H9 (cell line): ENCODE data around the gene OSBP2. TPM values are rescaled to one million over a fixed set of nuclear protein-coding genes. Genes with fewer than 3 reads are reported as not detected.
A peak's percentile ranks its signal among the peaks of the same experiment; 100 is the strongest.

Source experiments
- DNase-seq: peaks from one replicate; pipeline ENCODE4 v3.0.0-alpha.2; 2017
- H2AFZ ChIP-seq: one replicate; pipeline ENCODE4 v1.6.1; 2013; ENCODE audit warnings: mild to moderate bottlenecking, low read length, control low read depth, moderate library complexity
- H2AK5ac ChIP-seq: 2 replicates; pipeline ENCODE4 v1.6.1; 2013; ENCODE audit warnings: low read length, control low read depth, mixed read lengths; ENCODE audit not compliant: insufficient read length
- H2BK120ac ChIP-seq: one replicate; pipeline ENCODE4 v1.6.1; 2013; ENCODE audit warnings: low read depth, mild to moderate bottlenecking, low read length, control low read depth, inconsistent platforms; ENCODE audit not compliant: poor library complexity, severe bottlenecking
- H2BK12ac ChIP-seq: 2 replicates; pipeline ENCODE4 v1.6.1; 2013; ENCODE audit warnings: low read length, control low read depth, mixed read lengths, low read depth; ENCODE audit not compliant: insufficient read length
- H2BK15ac ChIP-seq: 2 replicates; pipeline ENCODE4 v1.6.1; 2013; ENCODE audit warnings: low read depth, low read length, control low read depth
- H2BK20ac ChIP-seq: one replicate; pipeline ENCODE4 v1.6.1; 2013; ENCODE audit warnings: low read depth, mild to moderate bottlenecking, low read length, control low read depth, inconsistent platforms; ENCODE audit not compliant: poor library complexity, severe bottlenecking
- H2BK5ac ChIP-seq: 2 replicates; pipeline ENCODE4 v1.6.1; 2013; ENCODE audit warnings: low read length, control low read depth, mixed read lengths; ENCODE audit not compliant: insufficient read length
- H3K14ac ChIP-seq: 2 replicates; pipeline ENCODE4 v1.6.1; 2013; ENCODE audit warnings: low read length, control low read depth; ENCODE audit not compliant: insufficient read depth
- H3K18ac ChIP-seq: 2 replicates; pipeline ENCODE4 v1.6.1; 2013; ENCODE audit warnings: low read depth, mild to moderate bottlenecking, mixed read lengths, low read length, control low read depth; ENCODE audit not compliant: insufficient read length
- H3K23ac ChIP-seq: 2 replicates; pipeline ENCODE4 v1.6.1; 2013; ENCODE audit warnings: low read length, control low read depth, mixed read lengths, low read depth; ENCODE audit not compliant: insufficient read length
- H3K23me2 ChIP-seq: 2 replicates; pipeline ENCODE4 v1.6.1; 2013; ENCODE audit warnings: low read depth, mild to moderate bottlenecking, mixed read lengths, low read length, control low read depth; ENCODE audit not compliant: insufficient read length, poor library complexity, severe bottlenecking
- H3K27ac ChIP-seq: 2 replicates; pipeline ENCODE4 v1.5.1; 2013; ENCODE audit warnings: low read length, control low read depth, mixed read lengths, low read depth; ENCODE audit not compliant: insufficient read length
- H3K27me3 ChIP-seq: 2 replicates; pipeline ENCODE4 v1.6.1; 2013; ENCODE audit warnings: low read length, control low read depth, inconsistent platforms; ENCODE audit not compliant: insufficient read depth
- H3K4ac ChIP-seq: 2 replicates; pipeline ENCODE4 v1.6.1; 2013; ENCODE audit warnings: low read depth, mild to moderate bottlenecking, control low read depth, inconsistent platforms, low read length, moderate library complexity
- H3K4me1 ChIP-seq: 2 replicates; pipeline ENCODE4 v1.6.1; 2013; ENCODE audit warnings: low read length, control low read depth, inconsistent platforms; ENCODE audit not compliant: insufficient read depth
- H3K4me2 ChIP-seq: 2 replicates; pipeline ENCODE4 v1.6.1; 2013; ENCODE audit warnings: low read length, control low read depth, mixed read lengths; ENCODE audit not compliant: insufficient read length, insufficient read depth
- H3K56ac ChIP-seq: 2 replicates; pipeline ENCODE4 v1.6.1; 2013; ENCODE audit warnings: low read depth, mild to moderate bottlenecking, mixed read lengths, low read length, control low read depth; ENCODE audit not compliant: insufficient read length
- H3K79me1 ChIP-seq: 2 replicates; pipeline ENCODE4 v1.6.1; 2013; ENCODE audit warnings: low read depth, mild to moderate bottlenecking, moderate library complexity, low read length, control low read depth, inconsistent platforms; ENCODE audit not compliant: insufficient read depth, poor library complexity, severe bottlenecking
- H3K79me2 ChIP-seq: 2 replicates; pipeline ENCODE4 v1.6.1; 2013; ENCODE audit warnings: low read length, control low read depth, inconsistent platforms; ENCODE audit not compliant: insufficient read depth
- H3K9ac ChIP-seq: 2 replicates; pipeline ENCODE4 v1.6.1; 2013; ENCODE audit warnings: low read length, control low read depth, mixed read lengths; ENCODE audit not compliant: insufficient read length; ENCODE audit errors: extremely low read depth
- H3K9me3 ChIP-seq: one replicate; pipeline ENCODE4 v1.6.1; 2013; ENCODE audit warnings: low read depth, low read length, inconsistent platforms; ENCODE audit not compliant: control insufficient read depth
- H3T11ph ChIP-seq: one replicate; pipeline ENCODE4 v1.6.1; 2013; ENCODE audit warnings: mild to moderate bottlenecking, low read length, control low read depth, inconsistent platforms
- H4K20me1 ChIP-seq: one replicate; pipeline ENCODE4 v1.6.1; 2013; ENCODE audit not compliant: control insufficient read depth, insufficient read length, insufficient read depth
- H4K5ac ChIP-seq: 2 replicates; pipeline ENCODE4 v1.6.1; 2013; ENCODE audit warnings: low read depth, mild to moderate bottlenecking, mixed read lengths, low read length, control low read depth; ENCODE audit not compliant: insufficient read length
- H4K8ac ChIP-seq: replicated peaks from 2 replicates; pipeline ENCODE4 v1.6.1; 2013; ENCODE audit warnings: low read length, control low read depth, mixed read lengths, low read depth; ENCODE audit not compliant: insufficient read length
- H4K91ac ChIP-seq: 2 replicates; pipeline ENCODE4 v1.6.1; 2013; ENCODE audit warnings: low read depth, mild to moderate bottlenecking, moderate library complexity, mixed read lengths, low read length, control low read depth; ENCODE audit not compliant: insufficient read length
- H3K27ac Mint-ChIP-seq, 3 experiments: 2 replicates in 2 of 3; 3 replicates in 1 of 3; pipeline ENCODE4 v1.8.0; 2020 to 2021; ENCODE audit warnings: mixed read lengths in 3 of 3, mild to moderate bottlenecking in 1 of 3, moderate library complexity in 1 of 3
- H3K27me3 Mint-ChIP-seq: 2 replicates; pipeline ENCODE4 v1.8.0; 2021; ENCODE audit warnings: low read depth, mild to moderate bottlenecking, moderate library complexity, mixed read lengths
- H3K36me3 Mint-ChIP-seq, 3 experiments: 2 replicates in 2 of 3; 3 replicates in 1 of 3; pipeline ENCODE4 v1.8.0; 2020 to 2021; ENCODE audit warnings: low read depth in 3 of 3, mixed read lengths in 3 of 3; ENCODE audit not compliant: insufficient read depth in 1 of 3
- H3K4me1 Mint-ChIP-seq, 2 experiments: 2 replicates each; pipeline ENCODE4 v1.8.0; 2020; ENCODE audit warnings: mixed read lengths in 2 of 2
- H3K4me3 Mint-ChIP-seq, 2 experiments: 2 replicates in 1 of 2; 3 replicates in 1 of 2; pipeline ENCODE4 v1.8.0; 2020 to 2021; ENCODE audit warnings: mild to moderate bottlenecking in 2 of 2, mixed read lengths in 2 of 2, moderate library complexity in 1 of 2
- H3K9me3 Mint-ChIP-seq, 2 experiments: 2 replicates in 1 of 2; 3 replicates in 1 of 2; pipeline ENCODE4 v1.8.0; 2020; ENCODE audit warnings: mild to moderate bottlenecking in 2 of 2, mixed read lengths in 2 of 2, moderate library complexity in 1 of 2
- WGBS: extraction: QIAGEN DNeasy Blood & Tissue Kit; methylation state at CpG from one replicate; pipeline ENCODE4 v1.1.7; 2013; ENCODE audit warnings: missing lambda C conversion rate, low lambda C conversion rate, mixed read lengths; ENCODE audit not compliant: insufficient read length; ENCODE audit errors: extremely low coverage; 5-methylcytosine and 5-hydroxymethylcytosine counted together
- total RNA-seq: library from RNA; stranded (reverse); gene quantifications from 2 replicates; pipeline ENCODE4 v1.2.1, GENCODE V29; 2021
- TF ChIP-seq, protein P1 (sequence below): fragments of 200-600 bp; sonication (generic); conservative IDR thresholded peaks from 3 replicates; pipeline ENCODE4 v1.8.0; 2021; ENCODE audit warnings: antibody characterized with exemption, mild to moderate bottlenecking

Gene OSBP2
- total RNA-seq, 1 experiment from 2014 or later, result 3.4 TPM

DNA sequence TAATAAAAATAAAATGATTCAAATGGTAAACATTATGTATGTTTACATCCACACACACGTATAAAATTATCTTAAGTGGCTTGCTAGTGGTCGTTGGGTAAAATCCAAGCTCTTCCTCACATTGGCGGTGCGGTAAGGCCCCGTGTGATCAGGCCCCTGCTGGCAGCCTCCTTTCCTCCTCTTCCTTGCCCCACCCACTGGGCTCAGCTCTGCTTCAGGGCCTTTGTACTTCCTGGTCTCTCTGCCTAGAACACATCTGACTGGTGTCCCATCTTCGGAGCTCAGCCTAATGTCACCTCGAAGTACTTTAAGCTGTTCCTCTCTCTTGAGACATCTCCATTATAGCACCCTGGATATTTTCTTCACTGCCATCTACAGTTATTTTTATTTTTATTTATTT is 52.8 kb downstream of the OSBP2 start:
- Histone ChIP-seq H3K79me1 (no peaks in the 10 kb centered on the region), H3K27ac (no peak overlapping the region), H2BK5ac (no peak overlapping the region), H3K79me2 (no peaks in the 10 kb centered on the region), H3K23me2 (no peaks in the 10 kb centered on the region), H2BK20ac (no peak overlapping the region), H2BK120ac (no peak overlapping the region), H2AK5ac (no peak overlapping the region), H3K9ac (no peak overlapping the region), H3K18ac (no peak overlapping the region), H4K91ac (no peak overlapping the region), H3T11ph (no peak overlapping the region), H4K8ac (no peak overlapping the region), H3K9me3 (no peaks in the 10 kb centered on the region), H3K56ac (no peak overlapping the region), H3K4me1 (no peaks in the 10 kb centered on the region), H2BK15ac (no peak overlapping the region), H4K20me1 (no peaks in the 10 kb centered on the region), H3K27me3 (no peaks in the 10 kb centered on the region), H2AFZ (no peak overlapping the region), H3K4me2 (no peak overlapping the region), H3K4ac (no peak overlapping the region), H2BK12ac (no peak overlapping the region), H3K14ac (no peak overlapping the region), H3K23ac (no peak overlapping the region), H4K5ac (no peak overlapping the region)
- Mint-ChIP-seq H3K27me3 (no peaks in the 10 kb centered on the region), H3K4me3 (no peak overlapping the region), H3K9me3 (peaks cover 0 to 9% of the 10 kb centered on the region in 2 experiments; a peak in 4 of 5 replicates), H3K36me3 (peaks cover 0 to 8% (median 0%) of the 10 kb centered on the region in 3 experiments; a peak in 1 of 7 replicates), H3K4me1 (peaks cover 11 to 14% of the 10 kb centered on the region in 2 experiments), H3K27ac (peak overlapping the region in 2 of 3 experiments; percentile 28 to 71; a peak in 2 of 7 replicates)
- peak; percentile 35 for DNase-seq
- TF ChIP-seq, protein P1, sequence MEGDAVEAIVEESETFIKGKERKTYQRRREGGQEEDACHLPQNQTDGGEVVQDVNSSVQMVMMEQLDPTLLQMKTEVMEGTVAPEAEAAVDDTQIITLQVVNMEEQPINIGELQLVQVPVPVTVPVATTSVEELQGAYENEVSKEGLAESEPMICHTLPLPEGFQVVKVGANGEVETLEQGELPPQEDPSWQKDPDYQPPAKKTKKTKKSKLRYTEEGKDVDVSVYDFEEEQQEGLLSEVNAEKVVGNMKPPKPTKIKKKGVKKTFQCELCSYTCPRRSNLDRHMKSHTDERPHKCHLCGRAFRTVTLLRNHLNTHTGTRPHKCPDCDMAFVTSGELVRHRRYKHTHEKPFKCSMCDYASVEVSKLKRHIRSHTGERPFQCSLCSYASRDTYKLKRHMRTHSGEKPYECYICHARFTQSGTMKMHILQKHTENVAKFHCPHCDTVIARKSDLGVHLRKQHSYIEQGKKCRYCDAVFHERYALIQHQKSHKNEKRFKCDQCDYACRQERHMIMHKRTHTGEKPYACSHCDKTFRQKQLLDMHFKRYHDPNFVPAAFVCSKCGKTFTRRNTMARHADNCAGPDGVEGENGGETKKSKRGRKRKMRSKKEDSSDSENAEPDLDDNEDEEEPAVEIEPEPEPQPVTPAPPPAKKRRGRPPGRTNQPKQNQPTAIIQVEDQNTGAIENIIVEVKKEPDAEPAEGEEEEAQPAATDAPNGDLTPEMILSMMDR, result no peak
- no CpG with 5 or more reads among the region's 7 CpGs for WGBS
